HL-60 (cell line): Measurements from ENCODE around the gene RIC8A.

Experiments used
- CTCF ChIP-seq: IDR thresholded peaks from one replicate; pipeline ENCODE4 v1.5.1; 2011; ENCODE audit warnings: low read length, control low read depth, inconsistent platforms; ENCODE audit not compliant: insufficient read depth
- REST ChIP-seq: IDR thresholded peaks from 2 replicates; pipeline ENCODE4 v1.6.1; 2012; ENCODE audit warnings: low read depth; ENCODE audit not compliant: insufficient replicate concordance
- SPI1 ChIP-seq: IDR thresholded peaks from 2 replicates; pipeline ENCODE4 v1.6.1; 2012; ENCODE audit warnings: low read depth, mild to moderate bottlenecking, borderline replicate concordance

- TF ChIP-seq CTCF = no peak
- no peak for TF ChIP-seq REST
- no peak for TF ChIP-seq SPI1
These were observed 28.1 kb downstream of the RIC8A start for GRCh38 chr11:235609-235996.
